HCT116 (cell line): ENCODE measurements around the gene SCYGR1. TPM values are rescaled to one million over a fixed set of nuclear protein-coding genes. Genes with fewer than 3 reads are reported as not detected.

ENCODE experiments used
- ATAC-seq: fragments of 200-7000 bp; cut with Tn5 transposase; 2 replicates; pipeline ENCODE4 v1.9.1; 2020; ENCODE audit warnings: mild to moderate bottlenecking, moderate library complexity
- BruUV-seq: library from RNA; stranded (reverse); fragments of 400-500 nt; replicated peaks from 2 replicates; lab custom pipeline; 2021; lab: Mats Ljungman, UMichigan
- CTCF ChIA-PET: fragments of 300-600 bp; sonication (Branson Sonifier 250); formaldehyde crosslinking; loops from one replicate; lab custom pipeline; 2021; ENCODE audit warnings: antibody characterized with exemption; lab: Charles Lee
- POLR2A ChIA-PET: fragments of 300-600, 350-600 bp; sonication (Branson Sonifier 250); formaldehyde crosslinking; loops from one replicate; lab custom pipeline; 2021; ENCODE audit warnings: antibody characterized with exemption; lab: Charles Lee
- RAD21 ChIA-PET, 2 experiments: fragments of 300-600 bp; sonication (Branson Sonifier 250); formaldehyde crosslinking; loops; one replicate each; lab custom pipeline; 2023; ENCODE audit warnings: low total read pairs in 2 of 2; ENCODE audit not compliant: uncharacterized antibody in 2 of 2, unreplicated experiment in 2 of 2, low non-redundant PET in 1 of 2; lab: Charles Lee
- DNase-seq: peaks from one replicate; pipeline ENCODE4 v3.0.0-alpha.2; 2010; ENCODE audit warnings: low read depth, low spot score
- H2AFZ ChIP-seq: fragments of 200-600 bp; shearing (Covaris generic), sonication (generic); 2 replicates; pipeline ENCODE4 v1.6.1; 2017; ENCODE audit warnings: low read depth, mixed run types, mixed read lengths, antibody characterized with exemption, low read length; ENCODE audit not compliant: poor library complexity, severe bottlenecking
- H3K27ac ChIP-seq: 2 replicates; pipeline ENCODE4 v1.5.1; 2012; ENCODE audit warnings: low read depth, low read length
- H3K27me3 ChIP-seq: fragments of 200-600 bp; sonication (generic); 2 replicates; pipeline ENCODE4 v1.6.1; 2016; ENCODE audit warnings: mixed run types, low read length, mixed read lengths; ENCODE audit not compliant: insufficient read depth
- H3K36me3 ChIP-seq, 2 experiments: fragments of 200-500 bp in 1 of 2; fragments of 200-600 bp in 1 of 2; sonication (Bioruptor generic) in 1 of 2; sonication (generic) in 1 of 2; 2 replicates each; pipeline versions ENCODE4 v1.5.1 to v1.6.1; 2014 to 2016; ENCODE audit warnings: low read length in 2 of 2, inconsistent platforms in 1 of 2, mixed read lengths in 1 of 2, mixed run types in 1 of 2; ENCODE audit not compliant: insufficient read depth in 2 of 2, control insufficient read depth in 1 of 2
- H3K4me1 ChIP-seq, 2 experiments: fragments of 200-600 bp in 1 of 2; sonication (generic) in 1 of 2; 2 replicates each; pipeline versions ENCODE4 v1.5.1 to v1.6.1; 2012 to 2017; ENCODE audit warnings: low read length in 2 of 2, inconsistent platforms in 1 of 2, mild to moderate bottlenecking in 1 of 2, mixed read lengths in 1 of 2, mixed run types in 1 of 2, moderate library complexity in 1 of 2; ENCODE audit not compliant: insufficient read depth in 2 of 2, control insufficient read depth in 1 of 2
- H3K4me2 ChIP-seq: fragments of 200-600 bp; sonication (generic); 2 replicates; pipeline ENCODE4 v1.6.1; 2017; ENCODE audit warnings: mixed run types, low read length, mixed read lengths
- H3K4me3 ChIP-seq, 2 experiments: fragments of 200-600 bp in 1 of 2; sonication (generic) in 1 of 2; replicated peaks in 1 of 2; 2 replicates each; pipeline ENCODE4 v1.5.1; 2011 to 2016; ENCODE audit warnings: low read length in 2 of 2, control low read depth in 1 of 2, low read depth in 1 of 2, mild to moderate bottlenecking in 1 of 2, mixed read lengths in 1 of 2, mixed run types in 1 of 2
- H3K79me2 ChIP-seq: fragments of 200-600 bp; sonication (generic); 2 replicates; pipeline ENCODE4 v1.6.1; 2017; ENCODE audit warnings: mild to moderate bottlenecking, mixed run types, low read length, moderate library complexity, mixed read lengths; ENCODE audit not compliant: insufficient read depth
- H3K9ac ChIP-seq: fragments of 200-600 bp; sonication (generic); 2 replicates; pipeline ENCODE4 v1.6.1; 2016; ENCODE audit warnings: low read length, mixed read lengths
- H3K9me2 ChIP-seq: fragments of 200-600 bp; sonication (generic), shearing (Covaris generic); 2 replicates; pipeline ENCODE4 v1.6.1; 2017; ENCODE audit warnings: mixed run types, mild to moderate bottlenecking, moderate library complexity; ENCODE audit not compliant: insufficient read depth
- H3K9me3 ChIP-seq, 2 experiments: fragments of 200-500 bp in 1 of 2; fragments of 200-600 bp in 1 of 2; sonication (Bioruptor generic) in 1 of 2; sonication (generic) in 1 of 2; 2 replicates each; pipeline ENCODE4 v1.6.1; 2014 to 2017; ENCODE audit warnings: low read length in 2 of 2, mixed read lengths in 2 of 2, inconsistent platforms in 1 of 2, low read depth in 1 of 2, mild to moderate bottlenecking in 1 of 2, mixed run types in 1 of 2, moderate library complexity in 1 of 2; ENCODE audit not compliant: control insufficient read depth in 1 of 2, insufficient read depth in 1 of 2
- H4K20me1 ChIP-seq: fragments of 200-600 bp; sonication (generic), shearing (Covaris generic); 2 replicates; pipeline ENCODE4 v1.6.1; 2017; ENCODE audit warnings: mixed run types, mild to moderate bottlenecking, moderate library complexity; ENCODE audit not compliant: insufficient read depth
- CEBPB ChIP-seq: IDR thresholded peaks from 2 replicates; pipeline ENCODE4 v1.6.1; 2012; ENCODE audit warnings: low read depth
- CTCF ChIP-seq, 3 experiments: fragments of 200-600 bp in 1 of 3; sonication (generic) in 1 of 3; IDR thresholded peaks in 2 of 3; conservative IDR thresholded peaks in 1 of 3; 2 replicates each; pipeline ENCODE4 v1.5.1; 2012 to 2017; ENCODE audit warnings: low read depth in 2 of 3, low read length in 2 of 3, antibody characterized with exemption in 1 of 3, borderline replicate concordance in 1 of 3, control low read depth in 1 of 3, mild to moderate bottlenecking in 1 of 3, mixed read lengths in 1 of 3, mixed run types in 1 of 3, moderate library complexity in 1 of 3; ENCODE audit not compliant: insufficient read depth in 1 of 3
- ELF1 ChIP-seq: IDR thresholded peaks from 2 replicates; pipeline ENCODE4 v1.6.1; 2012; ENCODE audit warnings: low read depth, borderline replicate concordance
- EZH2 ChIP-seq: fragments of 200-600 bp; sonication (generic); IDR thresholded peaks from 2 replicates; pipeline ENCODE4 v1.6.1; 2017; ENCODE audit warnings: antibody characterized with exemption, mixed run types
- MAX ChIP-seq: IDR thresholded peaks from 2 replicates; pipeline ENCODE4 v1.6.1; 2012
- POLR2A ChIP-seq: IDR thresholded peaks from 2 replicates; pipeline ENCODE4 v1.7.0; 2011; ENCODE audit warnings: borderline replicate concordance; ENCODE audit not compliant: insufficient read depth, insufficient read length; ENCODE audit errors: extremely low read depth
- SIN3A ChIP-seq: IDR thresholded peaks from 2 replicates; pipeline ENCODE4 v1.6.1; 2012; ENCODE audit warnings: low read depth
- SP1 ChIP-seq: IDR thresholded peaks from 2 replicates; pipeline ENCODE4 v1.6.1; 2012; ENCODE audit warnings: low read depth
- intact Hi-C: fragments of 100-400 bp; cut with micrococcal nuclease; formaldehyde crosslinking; loops from 2 replicates; pipeline ENCODE4 v1.10.0; 2022
- total RNA-seq: library from RNA; stranded (reverse); gene quantifications from one replicate; pipeline ENCODE4 v1.2.1, GENCODE V29; 2021; ENCODE audit not compliant: unreplicated experiment
- TF ChIP-seq, protein P1 (sequence below): IDR thresholded peaks from 2 replicates; pipeline ENCODE4 v1.6.1; 2012; ENCODE audit warnings: low read depth

Gene SCYGR1
- total RNA-seq, 1 experiment from 2014 or later, result not detected

DNA sequence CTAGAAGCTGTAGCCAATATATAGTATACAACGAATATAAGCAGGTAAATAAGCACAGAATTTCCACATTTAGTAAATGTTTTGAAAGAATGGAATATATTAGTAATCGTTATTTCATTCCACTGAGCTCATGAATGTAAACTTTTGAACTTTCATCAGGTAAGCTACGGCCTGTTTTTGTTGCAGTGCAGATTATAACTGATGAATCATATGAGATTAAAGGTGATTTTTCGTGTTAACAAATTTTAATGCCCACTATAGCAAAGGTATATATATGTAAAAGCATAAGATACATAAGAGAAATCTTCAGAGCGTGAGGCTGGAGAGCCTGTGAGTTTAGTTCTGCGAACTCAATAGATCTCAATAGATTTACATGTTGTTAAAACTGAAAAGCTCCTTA, 1.1 kb downstream of the SCYGR1 start:
- Histone ChIP-seq H3K36me3 (no peaks in the 10 kb centered on the region), H2AFZ (no peak overlapping the region), H3K9ac (no peak overlapping the region), H3K27me3 (no peaks in the 10 kb centered on the region), H3K9me3 (no peaks in the 10 kb centered on the region), H3K4me2 (no peak overlapping the region), H4K20me1 (no peaks in the 10 kb centered on the region), H3K79me2 (no peaks in the 10 kb centered on the region), H3K4me3 (no peak overlapping the region), H3K4me1 (no peaks in the 10 kb centered on the region), H3K27ac (no peak overlapping the region), H3K9me2 (no peaks in the 10 kb centered on the region)
- RAD21 ChIA-PET, result interaction anchor here in 1 of 2 experiments (0.6 kb wide), 1 partner anchor 354 kb away, joined by 3 read pairs; no protein-coding TSS in a partner anchor
- POLR2A ChIA-PET, result no interaction called here
- no peak for ATAC-seq
- intact Hi-C loops, result no loop called here
- TF ChIP-seq CTCF (IDR thresholded peaks at IDR 0.05 in 2 of 3, conservative IDR thresholded peaks at IDR 0.05 in 1 of 3; ENCODE audit: borderline replicate concordance in 1 of 3, insufficient read depth in 1 of 3, low read depth in 2 of 3, low read length in 2 of 3), result no peak
- TF ChIP-seq EZH2, result no peak
- no peak for TF ChIP-seq SIN3A
- no peak for TF ChIP-seq MAX
- TF ChIP-seq ELF1, result no peak
- no peak for TF ChIP-seq POLR2A
- TF ChIP-seq, protein P1, sequence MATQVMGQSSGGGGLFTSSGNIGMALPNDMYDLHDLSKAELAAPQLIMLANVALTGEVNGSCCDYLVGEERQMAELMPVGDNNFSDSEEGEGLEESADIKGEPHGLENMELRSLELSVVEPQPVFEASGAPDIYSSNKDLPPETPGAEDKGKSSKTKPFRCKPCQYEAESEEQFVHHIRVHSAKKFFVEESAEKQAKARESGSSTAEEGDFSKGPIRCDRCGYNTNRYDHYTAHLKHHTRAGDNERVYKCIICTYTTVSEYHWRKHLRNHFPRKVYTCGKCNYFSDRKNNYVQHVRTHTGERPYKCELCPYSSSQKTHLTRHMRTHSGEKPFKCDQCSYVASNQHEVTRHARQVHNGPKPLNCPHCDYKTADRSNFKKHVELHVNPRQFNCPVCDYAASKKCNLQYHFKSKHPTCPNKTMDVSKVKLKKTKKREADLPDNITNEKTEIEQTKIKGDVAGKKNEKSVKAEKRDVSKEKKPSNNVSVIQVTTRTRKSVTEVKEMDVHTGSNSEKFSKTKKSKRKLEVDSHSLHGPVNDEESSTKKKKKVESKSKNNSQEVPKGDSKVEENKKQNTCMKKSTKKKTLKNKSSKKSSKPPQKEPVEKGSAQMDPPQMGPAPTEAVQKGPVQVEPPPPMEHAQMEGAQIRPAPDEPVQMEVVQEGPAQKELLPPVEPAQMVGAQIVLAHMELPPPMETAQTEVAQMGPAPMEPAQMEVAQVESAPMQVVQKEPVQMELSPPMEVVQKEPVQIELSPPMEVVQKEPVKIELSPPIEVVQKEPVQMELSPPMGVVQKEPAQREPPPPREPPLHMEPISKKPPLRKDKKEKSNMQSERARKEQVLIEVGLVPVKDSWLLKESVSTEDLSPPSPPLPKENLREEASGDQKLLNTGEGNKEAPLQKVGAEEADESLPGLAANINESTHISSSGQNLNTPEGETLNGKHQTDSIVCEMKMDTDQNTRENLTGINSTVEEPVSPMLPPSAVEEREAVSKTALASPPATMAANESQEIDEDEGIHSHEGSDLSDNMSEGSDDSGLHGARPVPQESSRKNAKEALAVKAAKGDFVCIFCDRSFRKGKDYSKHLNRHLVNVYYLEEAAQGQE, result no peak
- no peak for TF ChIP-seq SP1
- no peak for TF ChIP-seq CEBPB
- CTCF ChIA-PET, result no interaction called here
- no peak for DNase-seq
- no TSS peak for BruUV-seq
